ENCODE data around the gene TANK. TPM values are rescaled to one million over a fixed set of nuclear protein-coding genes. Genes with fewer than 3 reads are reported as not detected.
"Not testable (repeated sequence)": the region's sequence is repeated elsewhere in the genome, so short reads cannot be mapped to it uniquely, and the experiment has no call there.

The TANK gene
- total RNA-seq, 2 experiments from 2014 or later, result 43.4 to 64.9 TPM

- Histone ChIP-seq H3K4me3 (ENCODE audit: low read depth, low read length, poor library complexity, severe bottlenecking) (no peak overlapping the region), H3K4me2 (ENCODE audit: low read length) (no peak overlapping the region), H4K20me1 (ENCODE audit: insufficient read depth, low read length) (no peaks in the 10 kb centered on the region), H3K36me3 (ENCODE audit: insufficient read depth, low read length) (no peaks in the 10 kb centered on the region), H3K79me2 (ENCODE audit: insufficient read depth, low read depth, low read length) (peaks cover under 1% of the 10 kb centered on the region; the same call in 1 of the 2 replicates), H3K9me3 (ENCODE audit: low read length) (no peaks in the 10 kb centered on the region), H2AFZ (ENCODE audit: low read length) (no peak overlapping the region), H3K9me2 (ENCODE audit: insufficient read depth, low read length) (no peaks in the 10 kb centered on the region), H3K27ac (ENCODE audit: low read depth, low read length, poor library complexity, severe bottlenecking) (no peak overlapping the region), H3K4me1 (ENCODE audit: insufficient read depth, low read length, poor library complexity, severe bottlenecking) (peaks cover 16% of the 10 kb centered on the region)
- POLR2A ChIA-PET, result interaction anchor here (1.1 to 1.7 kb wide), 3 partner anchors 12 to 27 kb away, joined by 3 to 9 read pairs (median 4); no protein-coding TSS in a partner anchor
- intact Hi-C loops (cut with micrococcal nuclease; ENCODE audit: unreplicated experiment), result no loop called here
- CTCF ChIA-PET (ENCODE audit: unreplicated experiment), result no interaction called here
- no TSS peak for BruUV-seq (replicated peaks)
- TF ChIP-seq CTCF (conservative IDR thresholded peaks at IDR 0.05; ENCODE audit: low read length) (no peak), EZH2phosphoT487 (IDR thresholded peaks at IDR 0.05; ENCODE audit: borderline replicate concordance, low read depth, low read length) (no peak)
- no peak for DNase-seq (ENCODE audit: low spot score)
Observed at GRCh38 chr2:161131804-161132203, 28.4 kb upstream of the TANK start.

- H3K4me2 ChIP-seq (ENCODE audit: low read length); DNase-seq (ENCODE audit: low spot score); H3K79me2 ChIP-seq (ENCODE audit: insufficient read depth, low read depth, low read length); H3K9me3 ChIP-seq (ENCODE audit: low read length); CTCF ChIA-PET (ENCODE audit: unreplicated experiment); H3K27ac ChIP-seq (ENCODE audit: low read depth, low read length, poor library complexity, severe bottlenecking); intact Hi-C loops (cut with micrococcal nuclease; ENCODE audit: unreplicated experiment); H3K4me3 ChIP-seq (ENCODE audit: low read depth, low read length, poor library complexity, severe bottlenecking); H3K36me3 ChIP-seq (ENCODE audit: insufficient read depth, low read length); H2AFZ ChIP-seq (ENCODE audit: low read length); BruUV-seq (replicated peaks); H4K20me1 ChIP-seq (ENCODE audit: insufficient read depth, low read length); H3K9me2 ChIP-seq (ENCODE audit: insufficient read depth, low read length): not testable (repeated sequence)
- H3K4me1 ChIP-seq (ENCODE audit: insufficient read depth, low read length, poor library complexity, severe bottlenecking), result peaks cover 16% of the 10 kb centered on the region
- POLR2A ChIA-PET, result interaction anchor here (1.4 to 1.8 kb wide), 3 partner anchors 8 to 28 kb away, joined by 3 to 9 read pairs (median 4); no protein-coding TSS in a partner anchor
Observed at GRCh38 chr2:161132384-161132783, 27.8 kb upstream of the TANK start.

DNA sequence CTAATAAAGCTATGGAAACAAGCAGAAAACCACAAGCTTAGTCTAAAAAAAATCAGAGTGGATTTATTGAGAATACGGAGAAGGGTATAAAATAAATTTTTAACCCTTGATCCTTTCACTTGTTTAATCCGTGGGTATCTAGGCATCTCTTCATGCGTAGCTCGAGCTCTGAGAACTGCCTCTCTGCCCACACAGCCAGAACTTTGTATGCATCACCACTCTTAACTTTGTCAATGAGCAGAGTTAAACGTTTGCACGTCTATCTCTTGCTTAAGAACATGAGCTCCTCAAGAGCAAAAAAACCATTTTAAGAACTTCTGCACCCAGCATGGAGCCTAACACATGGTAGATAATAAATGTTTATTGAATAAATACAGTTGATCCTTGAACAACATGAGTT lies 26.9 kb upstream of the TANK start:
- Histone ChIP-seq H3K79me2 (ENCODE audit: insufficient read depth, low read depth, low read length) (peaks cover 14% of the 10 kb centered on the region; the same call in 1 of the 2 replicates), H4K20me1 (ENCODE audit: insufficient read depth, low read length) (no peaks in the 10 kb centered on the region), H2AFZ (ENCODE audit: low read length) (no peak overlapping the region), H3K4me2 (ENCODE audit: low read length) (no peak overlapping the region), H3K27ac (ENCODE audit: low read depth, low read length, poor library complexity, severe bottlenecking) (no peak overlapping the region), H3K4me1 (ENCODE audit: insufficient read depth, low read length, poor library complexity, severe bottlenecking) (peaks cover 18% of the 10 kb centered on the region), H3K4me3 (ENCODE audit: low read depth, low read length, poor library complexity, severe bottlenecking) (no peak overlapping the region), H3K9me3 (ENCODE audit: low read length) (no peaks in the 10 kb centered on the region), H3K9me2 (ENCODE audit: insufficient read depth, low read length) (no peaks in the 10 kb centered on the region), H3K36me3 (ENCODE audit: insufficient read depth, low read length) (no peaks in the 10 kb centered on the region)
- POLR2A ChIA-PET, result interaction anchor here (0.7 to 1.8 kb wide), 10 partner anchors 9 to 226 kb away, joined by 3 to 9 read pairs (median 4); no protein-coding TSS in a partner anchor
- no peak for DNase-seq (ENCODE audit: low spot score)
- TF ChIP-seq CTCF (conservative IDR thresholded peaks at IDR 0.05; ENCODE audit: low read length) (no peak), EZH2phosphoT487 (IDR thresholded peaks at IDR 0.05; ENCODE audit: borderline replicate concordance, low read depth, low read length) (no peak)
- CTCF ChIA-PET (ENCODE audit: unreplicated experiment), result interaction anchor here (1.0 to 1.3 kb wide), 2 partner anchors 15 to 19 kb away, joined by 4 read pairs; no protein-coding TSS in a partner anchor
- intact Hi-C loops (cut with micrococcal nuclease; ENCODE audit: unreplicated experiment), result no loop called here
- no TSS peak for BruUV-seq (replicated peaks)

All from OCI-LY7 (cell line).